CD8-positive, alpha-beta memory T cell (primary cell): ENCODE measurements around the gene CADM1. TPM values are rescaled to one million over a fixed set of nuclear protein-coding genes. Genes with fewer than 3 reads are reported as not detected.

Source experiments
- CTCF ChIA-PET: fragments of 350-600 bp; sonication (Branson Sonifier 250); formaldehyde crosslinking; loops from one replicate; lab custom pipeline; 2021; ENCODE audit warnings: antibody characterized with exemption; lab: Charles Lee
- POLR2A ChIA-PET: fragments of 350-600 bp; sonication (Branson Sonifier 250); formaldehyde crosslinking; loops from one replicate; lab custom pipeline; 2021; ENCODE audit warnings: antibody characterized with exemption; lab: Charles Lee
- DNase-seq, 5 donors: peaks; one replicate each; pipeline versions ENCODE4 v3.0.0 to v3.0.0-alpha.2; 2020 to 2022; ENCODE audit warnings: mixed read lengths in 1 of 5
- H3K27ac ChIP-seq: one replicate; pipeline ENCODE4 v1.7.0; 2013; ENCODE audit warnings: low read depth, mild to moderate bottlenecking, low read length, moderate library complexity
- H3K27me3 ChIP-seq: 2 replicates; pipeline ENCODE4 v1.7.0; 2013; ENCODE audit warnings: low read length, mild to moderate bottlenecking; ENCODE audit not compliant: insufficient read depth, poor library complexity, severe bottlenecking
- H3K36me3 ChIP-seq: 2 replicates; pipeline ENCODE4 v1.7.0; 2013; ENCODE audit warnings: mild to moderate bottlenecking, low read length, moderate library complexity; ENCODE audit not compliant: insufficient read depth
- H3K4me1 ChIP-seq: 2 replicates; pipeline ENCODE4 v1.7.0; 2013; ENCODE audit warnings: mild to moderate bottlenecking, low read length, moderate library complexity; ENCODE audit not compliant: insufficient read depth
- H3K4me3 ChIP-seq: 2 replicates; pipeline ENCODE4 v1.7.0; 2013; ENCODE audit warnings: mild to moderate bottlenecking, low read length
- H3K9me3 ChIP-seq: 2 replicates; pipeline ENCODE4 v1.7.0; 2013; ENCODE audit warnings: mild to moderate bottlenecking, low read length
- H3K27ac Mint-ChIP-seq, 8 donors: one replicate each; pipeline ENCODE4 v1.8.0; 2020 to 2021; ENCODE audit warnings: mixed read lengths in 8 of 8, mild to moderate bottlenecking in 6 of 8, inconsistent platforms in 3 of 8, moderate library complexity in 3 of 8
- H3K27me3 Mint-ChIP-seq, 2 donors: one replicate each; pipeline ENCODE4 v1.8.0; 2020 to 2021; ENCODE audit warnings: mixed read lengths in 2 of 2, mild to moderate bottlenecking in 1 of 2, moderate library complexity in 1 of 2
- H3K36me3 Mint-ChIP-seq, 3 donors: one replicate each; pipeline ENCODE4 v1.8.0; 2020 to 2021; ENCODE audit warnings: mixed read lengths in 3 of 3, inconsistent platforms in 1 of 3, mild to moderate bottlenecking in 1 of 3
- H3K4me1 Mint-ChIP-seq, 3 donors: one replicate each; pipeline ENCODE4 v1.8.0; 2020 to 2021; ENCODE audit warnings: mixed read lengths in 3 of 3, inconsistent platforms in 1 of 3, mild to moderate bottlenecking in 1 of 3
- H3K4me3 Mint-ChIP-seq, 7 donors: one replicate each; pipeline ENCODE4 v1.8.0; 2020 to 2021; ENCODE audit warnings: mixed read lengths in 7 of 7, mild to moderate bottlenecking in 6 of 7, moderate library complexity in 4 of 7, inconsistent platforms in 2 of 7
- H3K9me3 Mint-ChIP-seq, 5 donors: one replicate each; pipeline ENCODE4 v1.8.0; 2020 to 2022; ENCODE audit warnings: mixed read lengths in 5 of 5, mild to moderate bottlenecking in 3 of 5, moderate library complexity in 2 of 5, inconsistent platforms in 1 of 5
- polyA plus RNA-seq: library from polyadenylated mRNA; unstranded; fragments of 300-500 nt; fragmentation: Illumina TruSeq; gene quantifications from one replicate; pipeline ENCODE4 v1.2.3, GENCODE V29; 2021
- total RNA-seq, 2 experiments: library from RNA; stranded (reverse); gene quantifications; one replicate each; pipeline ENCODE4 v1.2.3, GENCODE V29; 2021

Gene CADM1
- total and polyA plus RNA-seq, 3 experiments from 2014 or later: 0.90 to 2.7 (median 1.1) TPM

DNA sequence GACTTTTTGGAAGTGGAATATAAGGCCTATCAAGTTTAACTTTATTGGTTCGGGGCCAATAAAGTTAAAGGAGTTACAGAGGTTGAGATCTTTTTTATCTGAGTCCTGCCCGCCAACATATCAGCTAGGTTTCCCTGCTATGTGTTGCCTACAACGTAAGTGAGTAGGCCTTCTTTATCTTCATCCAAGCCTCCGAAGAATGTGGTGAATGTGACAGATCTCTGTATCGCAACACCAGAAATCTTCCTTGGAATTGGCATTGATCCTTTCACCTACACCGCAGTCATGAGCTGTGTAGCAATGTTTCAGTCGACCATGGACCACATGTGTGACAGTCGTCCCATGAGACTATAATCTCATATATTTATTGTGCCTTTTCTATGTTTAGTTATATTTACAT, 37.3 kb upstream of the CADM1 start:
- Mint-ChIP-seq H3K36me3 (no peaks in the 10 kb centered on the region), H3K4me3 (no peak overlapping the region), H3K9me3 (peaks cover 0 to 1% (median 0%) of the 10 kb centered on the region in 5 donors), H3K4me1 (no peaks in the 10 kb centered on the region), H3K27ac (no peak overlapping the region), H3K27me3 (peaks cover 0 to 7% of the 10 kb centered on the region in 2 donors)
- CTCF ChIA-PET: no interaction called here
- H3K4me3 ChIP-seq: no peak overlapping the region
- no peaks in the 10 kb centered on the region for H3K9me3 ChIP-seq
- POLR2A ChIA-PET: no interaction called here
- H3K27ac ChIP-seq: no peak overlapping the region
- H3K27me3 ChIP-seq: no peaks in the 10 kb centered on the region
- no peaks in the 10 kb centered on the region for H3K36me3 ChIP-seq
- no peak for DNase-seq
- no peaks in the 10 kb centered on the region for H3K4me1 ChIP-seq

DNA sequence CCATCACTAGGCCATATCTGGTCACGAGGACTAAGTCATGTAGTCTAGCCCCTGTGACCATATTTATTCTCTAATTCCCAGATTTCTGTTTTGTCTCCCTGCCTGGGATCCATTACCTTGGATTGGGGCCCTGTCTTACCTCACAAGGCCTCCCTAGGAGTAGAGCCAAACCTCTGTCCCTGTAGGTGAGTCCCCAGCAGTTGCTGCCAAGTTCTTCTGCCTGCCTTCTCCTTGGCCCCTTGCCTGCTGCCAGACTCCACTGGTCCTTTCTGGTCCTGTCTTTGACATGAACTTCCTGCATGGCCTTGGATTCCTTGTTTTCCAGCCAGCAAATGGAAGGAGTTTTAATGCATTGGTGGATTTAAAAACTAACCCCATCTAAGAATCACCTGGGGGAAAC, 35.6 kb upstream of the CADM1 start:
- Histone ChIP-seq H3K27me3 (no peaks in the 10 kb centered on the region), H3K27ac (no peak overlapping the region), H3K4me1 (no peaks in the 10 kb centered on the region), H3K36me3 (no peaks in the 10 kb centered on the region), H3K9me3 (no peaks in the 10 kb centered on the region), H3K4me3 (no peak overlapping the region)
- H3K36me3 Mint-ChIP-seq: no peaks in the 10 kb centered on the region
- H3K4me1 Mint-ChIP-seq: no peaks in the 10 kb centered on the region
- H3K9me3 Mint-ChIP-seq: peaks cover 0 to 2% (median 0%) of the 10 kb centered on the region in 5 donors
- POLR2A ChIA-PET: no interaction called here
- H3K4me3 Mint-ChIP-seq: no peak overlapping the region
- CTCF ChIA-PET: no interaction called here
- H3K27ac Mint-ChIP-seq: no peak overlapping the region
- no peak for DNase-seq
- H3K27me3 Mint-ChIP-seq: peaks cover 5 to 10% of the 10 kb centered on the region in 2 donors

DNA sequence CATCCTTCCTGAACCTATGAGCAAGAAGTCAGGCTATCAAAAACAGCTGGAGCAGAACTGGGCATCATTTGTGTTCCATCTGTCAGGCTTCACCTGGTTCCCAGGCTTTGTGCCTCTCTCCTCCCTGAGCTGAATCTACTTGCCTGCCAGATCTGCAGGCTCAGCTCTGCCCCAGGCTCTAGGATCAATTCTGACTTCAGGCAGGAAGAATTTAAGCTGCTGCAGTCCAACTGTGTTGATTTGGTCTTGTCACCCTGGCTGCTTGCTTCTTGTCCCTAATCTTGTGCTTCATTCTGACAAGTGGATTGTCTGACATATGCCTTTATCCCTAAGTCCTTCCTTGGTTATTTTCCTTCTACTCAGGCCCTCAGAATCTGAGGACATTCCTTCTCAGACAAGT, 31.6 kb upstream of the CADM1 start:
- no peaks in the 10 kb centered on the region for H3K4me1 Mint-ChIP-seq
- ChIA-PET CTCF (no interaction called here), POLR2A (no interaction called here)
- DNase-seq: no peak
- H3K9me3 Mint-ChIP-seq: peaks cover 0 to 2% (median 0%) of the 10 kb centered on the region in 5 donors
- Histone ChIP-seq H3K9me3 (no peaks in the 10 kb centered on the region), H3K27ac (no peak overlapping the region), H3K27me3 (no peaks in the 10 kb centered on the region), H3K4me1 (no peaks in the 10 kb centered on the region), H3K36me3 (no peaks in the 10 kb centered on the region), H3K4me3 (no peak overlapping the region)
- H3K36me3 Mint-ChIP-seq: no peaks in the 10 kb centered on the region
- H3K27me3 Mint-ChIP-seq: peaks cover 9% of the 10 kb centered on the region in 2 donors
- no peak overlapping the region for H3K27ac Mint-ChIP-seq
- no peak overlapping the region for H3K4me3 Mint-ChIP-seq

DNA sequence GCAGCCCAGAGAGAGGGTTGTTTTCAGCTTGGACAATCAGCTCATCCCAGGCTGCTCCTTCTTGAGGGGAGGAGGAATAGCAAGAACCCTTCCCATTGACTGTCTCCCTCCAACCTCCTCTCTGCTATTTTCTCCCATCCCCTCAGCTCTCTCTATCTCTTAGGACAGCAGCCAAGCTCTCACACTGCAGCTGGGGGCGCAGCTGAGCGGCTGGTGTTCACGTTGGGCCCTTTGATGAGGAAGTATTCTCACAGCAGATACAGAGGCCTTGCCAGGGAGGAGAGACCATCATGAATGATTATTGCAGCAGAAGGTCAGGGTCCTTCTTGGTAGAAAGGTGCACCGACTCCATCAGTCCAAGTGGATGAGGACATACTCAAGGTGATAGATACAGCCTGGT, 26.5 kb upstream of the CADM1 start:
- no peaks in the 10 kb centered on the region for H3K36me3 ChIP-seq
- no peaks in the 10 kb centered on the region for H3K9me3 ChIP-seq
- Mint-ChIP-seq H3K4me1 (no peaks in the 10 kb centered on the region), H3K27me3 (peaks cover 5 to 9% of the 10 kb centered on the region in 2 donors), H3K36me3 (no peaks in the 10 kb centered on the region), H3K9me3 (no peaks in the 10 kb centered on the region), H3K4me3 (no peak overlapping the region), H3K27ac (no peak overlapping the region)
- no peak overlapping the region for H3K27ac ChIP-seq
- H3K27me3 ChIP-seq: no peaks in the 10 kb centered on the region
- H3K4me1 ChIP-seq: no peaks in the 10 kb centered on the region
- DNase-seq: no peak
- CTCF ChIA-PET: no interaction called here
- POLR2A ChIA-PET: no interaction called here
- H3K4me3 ChIP-seq: no peak overlapping the region

DNA sequence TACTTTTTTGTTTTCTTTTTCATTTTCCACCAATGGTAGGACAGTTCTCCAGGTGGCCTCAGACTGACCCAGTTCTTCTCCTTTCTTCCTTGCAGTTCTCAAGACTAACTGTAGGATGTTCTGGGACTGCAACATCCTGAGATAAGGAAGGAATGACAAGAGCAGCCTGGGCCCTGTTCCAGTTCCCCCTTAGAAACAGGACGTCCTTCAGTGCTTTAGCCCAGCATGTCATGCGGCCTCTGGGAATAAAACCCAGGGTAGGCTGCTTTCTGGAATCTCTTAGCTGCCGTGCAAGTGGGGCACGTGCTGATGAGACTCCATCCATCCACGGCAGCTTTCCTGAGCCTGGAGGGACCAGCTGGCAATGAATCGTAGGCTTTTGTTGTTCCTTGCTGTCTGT, 24.0 kb upstream of the CADM1 start:
- Mint-ChIP-seq H3K27ac (no peak overlapping the region), H3K9me3 (no peaks in the 10 kb centered on the region), H3K4me3 (no peak overlapping the region), H3K27me3 (peaks cover 0 to 8% of the 10 kb centered on the region in 2 donors), H3K36me3 (no peaks in the 10 kb centered on the region), H3K4me1 (no peaks in the 10 kb centered on the region)
- ChIA-PET POLR2A (no interaction called here), CTCF (no interaction called here)
- H3K9me3 ChIP-seq: no peaks in the 10 kb centered on the region
- no peaks in the 10 kb centered on the region for H3K36me3 ChIP-seq
- no peaks in the 10 kb centered on the region for H3K4me1 ChIP-seq
- DNase-seq: no peak
- no peaks in the 10 kb centered on the region for H3K27me3 ChIP-seq
- no peak overlapping the region for H3K27ac ChIP-seq
- no peak overlapping the region for H3K4me3 ChIP-seq

DNA sequence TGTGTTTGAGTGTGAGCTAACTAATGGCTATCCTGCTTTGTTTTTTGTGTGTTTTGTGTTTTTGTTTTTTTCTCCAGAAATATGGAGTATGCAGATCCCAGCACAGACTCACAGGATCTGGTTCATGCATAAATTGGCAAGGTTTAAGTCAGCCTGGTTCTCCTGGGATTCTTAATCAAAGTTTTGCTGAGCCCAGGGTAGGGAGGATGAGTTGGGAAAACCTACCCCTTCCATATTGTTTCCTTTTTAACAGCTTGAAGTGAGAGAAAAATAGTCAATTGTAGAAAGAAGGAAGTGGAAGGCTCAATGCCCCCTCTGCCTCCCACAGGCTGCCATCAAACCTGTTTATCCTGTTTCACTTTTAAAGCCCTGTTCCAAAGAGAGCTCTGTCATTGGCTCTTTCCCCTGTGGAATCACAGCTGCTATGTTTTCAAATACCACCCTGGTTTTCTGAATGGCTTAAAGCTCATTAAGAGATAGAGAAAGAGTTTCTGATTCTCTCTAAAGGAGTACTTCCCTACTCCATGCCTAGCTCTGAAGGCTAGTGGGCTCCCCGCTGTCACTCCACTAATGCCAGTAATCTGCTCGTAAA, 23.4 kb upstream of the CADM1 start:
- Histone ChIP-seq H3K4me3 (no peak overlapping the region), H3K4me1 (no peaks in the 10 kb centered on the region), H3K27ac (no peak overlapping the region), H3K27me3 (no peaks in the 10 kb centered on the region), H3K36me3 (no peaks in the 10 kb centered on the region), H3K9me3 (no peaks in the 10 kb centered on the region)
- no peak overlapping the region for H3K4me3 Mint-ChIP-seq
- CTCF ChIA-PET: no interaction called here
- no peak overlapping the region for H3K27ac Mint-ChIP-seq
- no peaks in the 10 kb centered on the region for H3K36me3 Mint-ChIP-seq
- no peak for DNase-seq
- POLR2A ChIA-PET: no interaction called here
- no peaks in the 10 kb centered on the region for H3K9me3 Mint-ChIP-seq
- peaks cover 0 to 8% of the 10 kb centered on the region in 2 donors for H3K27me3 Mint-ChIP-seq
- H3K4me1 Mint-ChIP-seq: no peaks in the 10 kb centered on the region

DNA sequence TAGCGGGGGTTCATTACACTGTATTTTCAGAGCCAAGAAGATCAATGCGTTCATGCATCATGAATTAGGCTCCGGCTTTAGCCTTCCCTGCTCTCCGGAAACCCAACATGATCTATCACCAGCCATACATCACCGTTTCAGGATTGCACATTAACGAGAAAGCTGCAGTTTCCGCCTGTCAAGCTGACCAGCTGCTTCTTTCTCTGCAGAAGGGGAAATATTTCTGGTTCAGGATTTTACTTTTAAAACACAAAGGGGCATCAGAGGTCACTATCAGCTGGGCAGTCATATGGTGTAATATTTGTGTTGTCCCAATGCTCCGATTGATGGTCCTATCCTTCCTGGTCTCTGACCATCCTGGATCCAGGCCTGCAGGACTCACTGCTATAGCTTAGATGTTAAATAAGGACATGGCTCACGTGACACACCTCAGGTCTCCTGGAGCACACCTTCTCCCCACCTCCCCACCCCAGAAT, 21.4 kb upstream of the CADM1 start:
- H3K4me1 Mint-ChIP-seq: no peaks in the 10 kb centered on the region
- H3K27me3 Mint-ChIP-seq: peaks cover 4 to 13% of the 10 kb centered on the region in 2 donors
- ChIA-PET CTCF (no interaction called here), POLR2A (no interaction called here)
- Histone ChIP-seq H3K27me3 (no peaks in the 10 kb centered on the region), H3K36me3 (no peaks in the 10 kb centered on the region), H3K9me3 (no peaks in the 10 kb centered on the region), H3K27ac (no peak overlapping the region), H3K4me1 (no peaks in the 10 kb centered on the region), H3K4me3 (no peak overlapping the region)
- no peak for DNase-seq
- no peaks in the 10 kb centered on the region for H3K9me3 Mint-ChIP-seq
- H3K4me3 Mint-ChIP-seq: no peak overlapping the region
- H3K36me3 Mint-ChIP-seq: no peaks in the 10 kb centered on the region
- no peak overlapping the region for H3K27ac Mint-ChIP-seq

DNA sequence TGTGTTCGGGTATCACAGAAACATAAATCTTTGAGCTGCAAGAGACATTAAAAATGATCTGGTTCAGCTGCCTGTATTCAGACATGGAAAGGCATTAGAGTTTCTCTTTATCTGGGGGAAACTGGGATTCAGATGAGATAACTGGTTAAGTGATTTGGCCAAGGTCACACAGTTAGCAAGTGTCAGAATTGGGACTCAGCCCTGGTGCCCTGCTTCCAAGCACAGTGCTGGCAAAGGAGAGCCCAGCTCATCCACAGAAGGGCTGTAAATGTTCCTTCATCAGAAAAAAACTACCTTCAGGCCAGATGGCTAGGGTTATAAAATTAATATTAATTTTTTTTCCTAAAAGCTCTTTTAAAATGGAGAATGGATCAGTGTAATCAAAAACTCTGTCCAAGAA, 20.4 kb upstream of the CADM1 start:
- no peak for DNase-seq
- H3K4me3 Mint-ChIP-seq: no peak overlapping the region
- ChIA-PET POLR2A (no interaction called here), CTCF (no interaction called here)
- H3K36me3 Mint-ChIP-seq: no peaks in the 10 kb centered on the region
- Histone ChIP-seq H3K27me3 (no peaks in the 10 kb centered on the region), H3K27ac (no peak overlapping the region), H3K36me3 (no peaks in the 10 kb centered on the region), H3K4me1 (no peaks in the 10 kb centered on the region), H3K4me3 (no peak overlapping the region), H3K9me3 (no peaks in the 10 kb centered on the region)
- no peaks in the 10 kb centered on the region for H3K4me1 Mint-ChIP-seq
- no peak overlapping the region for H3K27ac Mint-ChIP-seq
- no peaks in the 10 kb centered on the region for H3K9me3 Mint-ChIP-seq
- peaks cover 9 to 13% of the 10 kb centered on the region in 2 donors for H3K27me3 Mint-ChIP-seq
